GM21515 (cell line): Measurements from ENCODE around the gene SPOPL.
"Not testable (repeated sequence)": the region's sequence is repeated elsewhere in the genome, so short reads cannot be mapped to it uniquely, and the experiment has no call there.

ENCODE experiments used
- ATAC-seq: cut with Tn5 transposase; IDR thresholded peaks from one replicate; pipeline ENCODE4 v1.9.1; 2021; ENCODE audit not compliant: unreplicated experiment

Gene SPOPL

GRCh38 chr2:138501425-138502254 lies at the start of gene SPOPL:
TSS of gene SPOPL (plus strand) at chr2:138501770. CDS start at chr2:138550217, 48,447 bp downstream.
- peak; percentile 73 for ATAC-seq

DNA sequence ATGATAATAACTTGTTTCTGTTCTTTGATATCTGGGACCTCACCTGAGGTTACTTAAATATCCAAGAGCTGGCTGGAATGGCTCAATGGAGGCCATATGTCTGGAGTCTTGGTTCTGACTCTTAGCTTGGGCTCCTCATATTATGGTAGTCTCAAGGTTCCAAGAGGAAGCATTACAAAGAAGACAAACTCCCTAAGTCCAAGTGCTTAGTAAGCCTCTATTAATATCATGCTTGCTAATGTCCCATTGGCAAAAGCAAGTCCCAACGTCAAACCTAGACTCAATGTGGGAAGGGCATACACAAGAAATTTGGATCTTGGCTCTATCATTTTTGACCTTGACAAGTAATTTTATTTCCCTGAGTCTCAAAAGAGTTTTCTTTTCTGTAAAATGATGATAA lies 49.2 kb upstream of the SPOPL start:
- no peak for ATAC-seq

DNA sequence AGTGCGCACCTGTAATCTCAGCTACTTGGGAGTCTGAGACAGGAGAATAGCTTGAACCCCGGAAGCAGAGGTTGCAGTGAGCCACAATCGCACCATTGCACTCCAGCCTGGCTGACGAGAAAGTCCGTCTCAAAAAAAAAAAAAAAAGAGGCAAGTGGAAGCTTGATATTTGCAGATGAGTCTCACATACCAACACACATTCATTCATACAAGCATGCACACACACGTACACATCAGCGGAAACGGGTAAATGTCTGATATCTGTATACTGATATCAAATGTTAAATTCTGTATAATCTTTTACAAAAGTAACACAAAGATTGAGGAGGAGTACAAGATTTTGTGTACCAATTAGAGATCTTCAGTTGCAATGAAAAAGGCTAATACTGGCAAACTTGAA lies 47.8 kb upstream of the SPOPL start:
- ATAC-seq = no peak

GRCh38 chr2:138454761-138455160 lies 46.8 kb upstream of the SPOPL start:
- no peak for ATAC-seq

GRCh38 chr2:138455275-138455674 lies 46.3 kb upstream of the SPOPL start:
- no peak for ATAC-seq

DNA sequence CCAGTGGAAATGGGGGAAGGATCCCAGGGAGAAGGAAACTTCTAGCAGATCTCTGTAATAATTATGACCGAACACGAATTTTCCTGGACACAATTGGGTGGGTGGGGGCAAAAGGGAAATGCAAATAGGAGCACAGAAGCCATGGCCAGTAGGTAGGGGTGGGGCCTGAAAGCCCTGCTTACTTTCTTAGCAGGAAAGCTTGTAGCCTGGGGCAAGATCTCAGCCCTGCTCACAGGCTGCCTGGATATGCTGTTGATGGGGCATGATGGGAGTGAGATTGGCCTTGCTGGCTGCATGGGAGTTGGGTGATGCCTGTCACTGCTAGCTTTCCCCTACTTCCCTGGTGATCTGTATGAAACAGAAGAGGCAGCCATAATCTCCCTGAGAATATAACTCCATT lies 45.9 kb upstream of the SPOPL start:
- ATAC-seq = no peak

DNA sequence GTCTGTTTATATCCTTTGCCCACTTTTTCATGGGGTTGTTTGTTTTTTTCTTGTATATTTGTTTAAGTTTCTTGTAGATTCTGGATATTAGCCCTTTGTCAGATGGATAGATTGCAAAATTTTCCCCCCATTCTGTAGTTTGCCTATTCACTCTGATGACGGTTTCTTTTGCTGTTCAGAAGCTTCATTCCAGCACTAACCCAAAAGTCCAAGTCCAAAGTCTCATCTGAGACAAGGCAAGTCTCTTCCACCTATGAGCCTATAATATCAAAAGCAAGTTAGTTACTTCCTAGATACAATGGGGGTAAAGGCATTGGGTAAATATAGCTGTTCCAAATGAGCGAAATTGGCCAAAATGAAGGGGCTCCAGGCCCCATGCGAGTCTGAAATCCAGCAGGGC lies 38.9 kb upstream of the SPOPL start:
- ATAC-seq = not testable (repeated sequence)

- no peak for ATAC-seq
Observed at GRCh38 chr2:138468617-138469016, 33.0 kb upstream of the SPOPL start.

DNA sequence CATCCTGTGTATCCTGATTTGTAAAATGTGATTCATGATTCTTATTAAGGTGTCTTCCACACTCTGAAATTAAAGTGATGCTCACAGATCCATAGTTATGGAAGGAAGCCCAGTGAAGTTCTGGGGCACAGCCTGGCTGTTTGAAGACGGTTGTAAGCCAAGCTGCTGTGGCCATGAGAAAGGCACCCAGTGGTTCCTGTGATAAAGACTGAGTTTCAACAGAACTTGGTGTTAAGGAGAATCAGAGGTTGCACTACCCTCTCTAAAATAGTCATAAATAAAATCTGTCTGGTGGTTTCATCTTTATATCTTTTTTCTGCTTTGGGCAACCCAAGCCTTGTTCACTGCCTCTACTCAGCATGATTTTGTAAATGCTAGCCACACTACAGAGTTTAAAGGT lies 32.2 kb upstream of the SPOPL start:
- no peak for ATAC-seq

GRCh38 chr2:138470941-138471340 lies 30.6 kb upstream of the SPOPL start:
- ATAC-seq = no peak

DNA sequence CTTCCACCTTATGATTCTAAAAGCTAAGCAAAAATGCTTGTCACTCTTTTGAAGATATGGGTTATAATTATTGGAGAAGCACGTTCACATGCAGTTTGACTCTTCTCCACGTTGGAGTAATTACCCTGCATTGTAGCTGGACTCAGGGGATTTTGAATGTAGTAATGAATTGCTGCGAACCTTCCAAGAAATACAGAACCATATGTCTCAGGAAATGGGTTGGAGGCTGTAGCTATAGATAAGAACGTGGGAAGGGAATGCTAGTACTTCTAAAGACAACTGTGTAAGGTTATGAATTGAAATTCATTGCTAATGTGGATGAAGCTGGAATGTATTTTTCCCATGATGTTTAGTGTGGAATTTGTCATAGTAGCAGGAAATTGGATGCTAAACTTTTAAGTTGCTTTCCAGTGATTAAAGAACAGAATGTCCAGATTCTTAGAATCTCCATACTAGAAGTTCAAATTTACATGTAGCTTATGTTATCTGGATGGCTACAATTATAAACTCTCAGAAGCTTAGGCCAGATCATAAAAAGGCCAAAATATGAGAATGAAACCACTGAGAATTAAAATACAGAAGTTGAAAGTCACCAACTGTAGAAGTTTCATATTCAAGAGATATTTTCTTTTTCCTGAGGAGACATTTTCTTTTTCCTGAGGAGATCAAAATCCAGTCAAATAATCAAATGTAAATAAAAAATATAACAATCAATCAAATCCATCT lies 27.3 kb upstream of the SPOPL start:
- ATAC-seq = no peak

DNA sequence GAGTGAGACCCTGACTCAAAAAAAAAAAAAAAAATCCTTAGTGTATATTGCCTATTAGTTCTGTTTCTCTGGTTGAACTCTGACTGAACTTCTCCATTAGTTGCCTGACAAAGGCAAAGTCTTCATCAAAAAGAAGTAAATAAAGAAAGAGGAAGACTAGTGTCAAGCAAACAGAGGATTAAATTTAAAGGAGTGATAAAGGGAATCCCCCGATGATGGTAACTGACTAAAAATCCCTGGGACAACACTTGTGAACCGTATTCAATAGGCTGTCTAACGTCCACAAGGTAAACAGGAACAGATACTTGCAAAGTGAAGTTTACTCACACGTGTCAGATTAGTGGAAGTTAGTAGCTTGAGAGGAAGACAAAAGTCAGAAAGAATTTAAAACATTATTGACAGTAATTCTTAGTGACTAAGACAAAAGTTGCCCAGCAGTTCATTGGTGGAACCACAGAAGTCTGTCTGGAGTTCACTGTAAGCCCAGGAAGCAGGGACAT lies 26.2 kb upstream of the SPOPL start:
- peak; percentile 88 for ATAC-seq

DNA sequence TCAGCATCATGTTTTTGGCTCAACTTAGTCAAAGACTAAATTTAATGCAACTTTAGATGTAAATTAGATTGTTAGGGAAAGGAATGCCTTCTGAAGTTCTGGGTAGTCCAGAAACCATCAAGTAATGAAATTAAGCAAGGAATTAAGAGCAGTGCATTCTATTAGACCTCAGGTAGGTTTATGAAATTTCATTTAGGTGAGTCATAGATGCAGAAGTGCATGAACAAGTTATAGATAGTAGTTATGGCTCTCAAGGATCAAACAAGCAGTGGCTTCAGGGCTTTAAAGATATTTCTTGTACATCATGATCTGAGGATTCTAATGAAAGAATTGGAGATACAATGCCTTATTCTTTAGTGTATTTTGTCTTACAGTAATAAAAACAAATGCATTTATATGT lies 25.4 kb upstream of the SPOPL start:
- ATAC-seq = no peak

- ATAC-seq = no peak
Observed at GRCh38 chr2:138476940-138477339, 24.6 kb upstream of the SPOPL start.

DNA sequence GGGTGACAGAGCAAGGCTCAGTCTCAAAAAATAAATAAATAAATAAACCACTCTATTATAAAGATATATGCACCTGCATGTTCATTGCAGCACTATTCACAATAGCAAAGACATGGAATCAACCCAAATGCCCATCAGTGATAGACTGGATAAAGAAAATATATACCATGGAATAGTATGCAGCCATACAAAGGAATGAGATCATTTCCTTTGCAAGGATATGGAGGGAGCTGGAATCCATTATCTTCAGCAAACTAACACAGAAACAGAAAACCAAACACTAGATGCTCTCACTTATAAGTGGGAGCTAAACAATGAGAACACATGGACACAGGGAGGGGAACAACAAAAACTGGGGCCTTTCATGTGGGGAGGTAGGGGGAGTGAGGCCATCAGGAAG lies 18.8 kb upstream of the SPOPL start:
- not testable (repeated sequence) for ATAC-seq

GRCh38 chr2:138485019-138485418 lies 16.6 kb upstream of the SPOPL start:
- no peak for ATAC-seq

GRCh38 chr2:138486363-138487198 lies 15.0 kb upstream of the SPOPL start:
- no peak for ATAC-seq

DNA sequence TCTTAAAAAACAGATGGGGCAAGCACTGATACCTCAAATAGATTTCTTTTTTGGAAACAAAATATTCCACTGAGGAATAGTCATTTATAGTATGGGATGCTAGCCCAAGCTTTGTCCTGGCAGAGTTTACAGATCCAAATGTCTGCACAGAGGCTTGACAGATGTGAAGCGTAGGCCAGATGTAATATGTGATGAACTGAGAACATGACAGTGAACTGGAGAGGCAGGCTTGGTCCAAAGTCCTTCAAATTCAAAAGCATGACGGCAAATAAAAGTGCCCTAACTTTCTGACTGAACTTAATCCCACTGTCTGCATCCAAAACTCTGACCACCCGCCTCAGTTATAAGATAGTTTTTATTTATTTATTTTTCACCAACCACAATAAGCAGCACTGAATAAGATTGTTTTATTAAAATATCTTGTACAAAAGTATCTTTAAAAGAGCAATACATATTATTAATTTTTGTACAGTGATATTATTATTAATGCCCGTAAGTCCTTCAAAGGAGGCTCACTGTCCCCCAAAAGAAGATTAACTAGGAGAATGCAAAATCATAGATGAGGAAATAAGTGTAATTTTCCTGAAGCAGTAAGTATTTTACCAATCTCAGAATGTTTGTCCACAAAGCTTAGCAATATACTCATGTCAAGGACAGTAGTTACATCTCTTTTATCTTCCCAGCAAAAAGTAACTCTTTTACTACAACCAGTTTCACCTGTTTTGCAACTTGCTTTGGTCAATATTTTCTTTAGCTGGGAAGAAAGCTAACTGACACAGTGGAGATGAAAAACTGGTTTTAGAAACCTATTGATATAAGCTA lies 10.7 kb upstream of the SPOPL start:
- ATAC-seq = no peak

- ATAC-seq = no peak
Observed at GRCh38 chr2:138491495-138491862, 10.1 kb upstream of the SPOPL start.

GRCh38 chr2:138492160-138492559 lies 9.4 kb upstream of the SPOPL start:
- ATAC-seq = no peak
